ENCODE data around the gene GALP.
"Not testable (repeated sequence)": the region's sequence is repeated elsewhere in the genome, so short reads cannot be mapped to it uniquely, and the experiment has no call there.

The GALP gene

GRCh38 chr19:56175861-56176307 is at the start of gene GALP:
TSS of gene GALP (plus strand) at chr19:56176008. CDS start at chr19:56177109, 1,101 bp downstream.
- H3K4me3 ChIP-seq (ENCODE audit: control insufficient read depth, low read depth, low read length); DNase-seq (ENCODE audit: low read depth): not testable (repeated sequence)

DNA sequence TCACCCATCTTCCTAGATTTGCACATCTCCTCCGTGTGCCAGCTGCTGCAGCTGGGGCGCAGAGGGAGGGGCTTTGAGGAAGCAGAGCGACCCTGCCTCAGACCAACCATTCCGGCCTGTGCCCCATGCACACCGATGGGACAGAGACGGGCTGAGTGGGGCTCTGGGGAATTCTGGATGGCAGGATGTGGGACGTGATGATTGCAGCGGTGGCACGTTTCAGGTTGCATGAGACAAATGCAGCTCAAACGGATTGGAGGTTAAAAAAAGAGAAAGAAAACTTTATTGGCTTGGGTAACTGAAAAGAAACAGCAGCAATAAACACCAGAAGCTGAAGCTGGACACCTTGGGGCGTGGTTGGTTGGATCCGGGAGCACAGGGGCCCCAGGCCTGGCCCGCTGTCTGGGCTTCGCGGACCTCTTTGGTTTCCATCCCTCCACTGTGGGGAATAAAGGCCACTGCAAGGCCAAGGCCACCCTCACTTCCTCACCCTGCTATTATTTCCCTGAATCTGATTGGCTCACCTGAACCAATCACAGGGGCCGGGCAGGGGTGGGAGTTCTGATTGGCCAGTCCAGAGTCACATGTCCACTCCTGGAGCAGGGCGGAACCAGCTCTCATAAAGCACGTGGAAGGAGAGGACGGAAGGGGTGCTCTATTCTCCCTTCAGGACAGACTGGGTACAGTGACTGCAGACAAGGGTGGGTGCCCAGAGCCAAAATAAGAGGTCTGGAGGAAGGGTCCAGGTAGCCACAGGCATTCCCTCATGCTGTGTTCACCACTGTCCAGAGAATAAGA is 48.6 kb upstream of the GALP start:
- no peak for DNase-seq (ENCODE audit: low read depth)
- no peak overlapping the region for H3K4me3 ChIP-seq (ENCODE audit: control insufficient read depth, low read depth, low read length)
- TF ChIP-seq CTCF (conservative IDR thresholded peaks at IDR 0.05; ENCODE audit: control insufficient read depth, insufficient read depth, low read depth, low read length): no peak

DNA sequence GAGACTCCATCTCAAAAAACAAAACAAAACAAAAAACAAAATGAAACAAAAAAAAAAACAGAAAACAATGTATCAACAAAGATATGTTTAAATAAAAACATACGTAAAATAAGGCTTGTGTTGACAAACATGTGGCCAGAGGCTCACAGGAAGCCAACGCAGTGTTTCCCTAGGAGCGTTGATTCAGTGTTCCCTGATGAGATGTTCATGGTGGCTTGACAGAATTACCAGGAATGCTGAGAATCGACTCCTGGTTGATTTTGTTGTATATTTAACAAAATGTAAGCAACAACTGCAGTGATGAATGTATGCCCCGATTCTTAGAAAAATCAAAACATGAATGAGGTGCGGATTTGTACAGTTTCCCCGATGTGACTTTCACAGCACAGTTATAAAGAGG is 45.8 kb upstream of the GALP start:
- DNase-seq (ENCODE audit: low read depth): no peak
- TF ChIP-seq CTCF (conservative IDR thresholded peaks at IDR 0.05; ENCODE audit: control insufficient read depth, insufficient read depth, low read depth, low read length): no peak
- no peak overlapping the region for H3K4me3 ChIP-seq (ENCODE audit: control insufficient read depth, low read depth, low read length)

DNA sequence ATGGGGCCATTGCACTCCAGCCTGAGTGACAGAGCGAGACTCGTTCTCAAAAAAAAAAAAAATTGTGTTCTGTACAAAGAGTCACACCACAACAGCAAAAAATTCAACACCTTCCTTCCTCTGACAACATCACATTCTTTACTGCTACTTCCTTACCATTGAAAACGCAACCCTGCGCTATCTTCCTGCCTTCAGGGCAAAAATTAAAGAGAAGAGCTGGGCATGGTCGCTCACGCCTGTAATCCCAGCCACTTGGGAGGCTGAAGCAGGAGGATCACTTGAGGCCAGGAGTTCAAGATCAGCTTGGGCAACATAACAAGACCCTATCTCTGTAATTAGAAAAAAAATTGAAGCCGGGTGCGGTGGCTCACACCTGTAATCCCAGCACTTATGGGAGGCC is 44.2 kb upstream of the GALP start:
- DNase-seq (ENCODE audit: low read depth): no peak
- TF ChIP-seq CTCF (conservative IDR thresholded peaks at IDR 0.05; ENCODE audit: control insufficient read depth, insufficient read depth, low read depth, low read length): no peak
- no peak overlapping the region for H3K4me3 ChIP-seq (ENCODE audit: control insufficient read depth, low read depth, low read length)

DNA sequence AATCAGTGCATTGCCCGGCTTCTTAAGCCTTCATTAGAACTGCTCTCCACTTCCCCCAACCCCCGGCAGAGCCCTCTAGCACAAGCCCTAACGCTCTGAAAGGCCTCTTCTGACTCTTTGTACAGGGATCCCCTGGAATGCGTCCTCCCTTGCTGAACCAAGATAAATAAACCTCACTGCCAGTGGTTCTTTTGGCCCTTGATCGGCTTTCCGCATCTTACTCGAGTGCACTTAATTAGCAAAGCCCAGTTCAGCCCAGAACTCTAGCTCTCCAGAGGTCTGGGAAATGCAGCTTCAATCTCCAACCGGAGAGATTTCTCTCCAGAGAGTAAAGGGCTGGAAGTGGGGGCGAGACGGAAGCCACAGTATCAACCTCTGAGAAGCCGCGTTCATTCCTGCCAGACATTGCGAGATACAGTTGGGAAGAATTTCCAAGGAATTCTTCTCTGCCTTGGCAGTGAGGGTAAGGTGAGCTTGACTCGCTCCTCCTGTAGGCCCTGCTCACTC is 43.4 kb upstream of the GALP start:
- DNase-seq (ENCODE audit: low read depth): peak; percentile 54
- no peak for TF ChIP-seq CTCF (conservative IDR thresholded peaks at IDR 0.05; ENCODE audit: control insufficient read depth, insufficient read depth, low read depth, low read length)
- no peak overlapping the region for H3K4me3 ChIP-seq (ENCODE audit: control insufficient read depth, low read depth, low read length)

- peak; percentile 68 for DNase-seq (ENCODE audit: low read depth)
- no peak for TF ChIP-seq CTCF (conservative IDR thresholded peaks at IDR 0.05; ENCODE audit: control insufficient read depth, insufficient read depth, low read depth, low read length)
- H3K4me3 ChIP-seq (ENCODE audit: control insufficient read depth, low read depth, low read length): no peak overlapping the region
These were observed 41.8 kb upstream of the GALP start for GRCh38 chr19:56133858-56134653.

GRCh38 chr19:56134654-56134921 is 41.2 kb upstream of the GALP start:
- no peak for TF ChIP-seq CTCF (conservative IDR thresholded peaks at IDR 0.05; ENCODE audit: control insufficient read depth, insufficient read depth, low read depth, low read length)
- DNase-seq (ENCODE audit: low read depth): no peak
- H3K4me3 ChIP-seq (ENCODE audit: control insufficient read depth, low read depth, low read length): no peak overlapping the region
